HG02623 (cell line): ENCODE results near the gene GPRIN3.
A peak's percentile ranks its signal among the peaks of the same experiment; 100 is the strongest.
"Not testable (repeated sequence)": the region's sequence is repeated elsewhere in the genome, so short reads cannot be mapped to it uniquely, and the experiment has no call there.

ENCODE experiments used
- ATAC-seq: cut with Tn5 transposase; IDR thresholded peaks from one replicate; pipeline ENCODE4 v1.9.1; 2021; ENCODE audit warnings: moderate library complexity; ENCODE audit not compliant: unreplicated experiment

The GPRIN3 gene

DNA sequence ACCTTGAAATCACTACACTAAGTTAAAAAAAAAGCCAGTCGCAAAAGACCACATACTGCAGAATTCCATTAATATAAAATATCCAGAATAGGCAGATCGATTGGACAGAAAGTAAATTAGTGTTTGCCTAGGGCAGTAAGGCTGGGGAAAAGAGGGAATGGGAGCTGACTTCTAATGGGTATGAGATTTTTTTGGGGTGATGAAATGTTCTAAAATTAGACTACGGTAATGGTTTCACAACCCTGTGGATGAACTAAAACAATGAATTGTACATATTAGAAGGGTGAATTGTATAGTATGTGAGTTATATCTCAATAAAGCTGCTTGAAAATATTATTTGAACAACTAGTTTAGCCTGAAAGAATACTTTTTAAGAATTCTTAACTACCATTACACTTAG is 6.7 kb upstream of the GPRIN3 start:
- ATAC-seq: no peak

DNA sequence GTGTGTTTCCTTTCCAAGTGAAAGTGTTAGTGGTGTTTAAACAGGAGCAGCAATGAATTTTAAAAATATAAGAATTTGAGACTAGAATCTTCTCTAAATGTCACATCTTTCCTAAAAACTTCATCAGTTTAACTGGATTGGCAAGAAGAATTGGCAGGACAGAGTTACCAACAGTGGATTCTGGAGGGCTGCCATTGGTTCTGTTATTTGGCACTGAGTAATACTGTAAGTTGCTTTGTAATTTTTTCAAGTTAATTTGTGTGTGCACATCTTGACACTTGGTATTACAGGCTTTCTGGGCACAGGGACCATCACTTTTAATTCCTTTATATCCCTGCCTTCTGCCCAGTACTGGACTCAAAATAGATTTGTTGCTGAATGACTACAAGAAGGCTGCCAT is 4.5 kb upstream of the GPRIN3 start:
- ATAC-seq: no peak

DNA sequence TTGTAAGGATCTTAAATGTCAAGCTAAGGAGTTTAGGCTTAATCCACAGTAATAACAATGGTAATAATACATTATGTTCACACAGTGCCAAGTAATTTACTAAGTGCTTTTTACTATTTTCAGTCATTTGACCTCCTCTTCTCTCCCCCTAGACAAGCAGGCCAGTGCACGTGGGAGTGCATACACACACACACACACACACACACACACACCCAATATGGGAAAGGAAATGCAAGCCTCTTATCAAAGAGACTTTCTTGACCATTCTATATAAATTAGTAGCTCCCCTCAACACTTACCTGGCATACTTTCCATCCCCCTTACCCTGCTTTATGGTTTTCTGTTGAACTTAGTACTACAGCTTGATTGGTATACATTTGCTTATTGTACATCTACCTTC is 3.8 kb upstream of the GPRIN3 start:
- ATAC-seq: no peak

DNA sequence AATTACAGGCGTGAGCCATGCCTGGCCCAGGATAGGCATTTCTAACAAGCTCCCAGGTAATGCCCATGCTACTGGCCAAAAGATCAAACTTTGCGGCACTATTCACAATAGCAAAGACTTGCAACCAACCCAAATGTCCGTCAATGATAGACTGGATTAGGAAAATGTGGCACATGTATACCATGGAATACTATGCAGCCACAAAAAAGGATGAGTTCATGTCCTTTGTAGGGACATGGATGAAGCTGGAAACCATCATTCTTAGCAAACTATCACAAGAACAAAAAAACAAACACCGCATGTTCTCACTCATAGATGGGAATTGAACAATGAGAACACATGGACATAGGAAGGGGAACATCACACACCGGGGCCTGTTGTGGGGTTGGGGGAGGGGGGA is 1.6 kb upstream of the GPRIN3 start:
- not testable (repeated sequence) for ATAC-seq

GRCh38 chr4:89308161-89308500 is 531 bp upstream of the GPRIN3 start:
- peak; percentile 8 for ATAC-seq

- no peak for ATAC-seq
Observed at GRCh38 chr4:89307178-89307445, 488 bp downstream of the GPRIN3 start.

DNA sequence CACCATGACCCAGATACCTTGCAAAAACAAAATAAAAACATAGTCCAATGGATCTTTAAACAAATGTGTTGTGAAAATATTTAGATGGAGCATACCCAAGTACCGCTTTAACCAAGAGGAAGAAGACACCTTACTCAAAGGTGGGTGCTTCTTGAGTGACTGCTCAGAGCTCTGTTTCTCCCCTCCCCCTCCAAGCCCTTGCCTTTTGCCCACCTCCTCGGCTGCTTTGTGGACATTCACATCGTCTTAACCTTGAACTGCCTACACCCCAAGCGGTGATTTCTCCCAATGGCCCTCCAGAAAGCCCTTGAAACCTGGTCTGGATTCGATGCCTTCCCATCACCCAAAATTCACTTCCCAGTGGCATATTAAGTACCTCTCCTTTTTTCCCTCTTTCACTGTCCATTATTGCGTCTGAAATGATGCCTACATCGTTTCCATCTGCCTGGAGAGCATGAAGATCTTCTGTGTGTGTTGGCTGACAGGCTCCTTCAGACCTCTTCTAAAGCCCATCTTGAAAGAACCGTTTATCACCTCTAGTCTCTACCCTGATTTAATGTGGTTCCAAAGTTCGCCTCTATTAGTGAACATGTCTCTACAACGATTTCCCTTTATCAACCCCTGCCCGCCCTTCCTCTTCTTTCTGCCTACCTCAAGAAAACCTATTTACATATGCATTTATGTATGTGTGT is 968 bp downstream of the GPRIN3 start:
- no peak for ATAC-seq

- no peak for ATAC-seq
Observed at GRCh38 chr4:89305712-89306437, 1.7 kb downstream of the GPRIN3 start.

GRCh38 chr4:89305028-89305427 is 2.6 kb downstream of the GPRIN3 start:
- ATAC-seq: no peak

DNA sequence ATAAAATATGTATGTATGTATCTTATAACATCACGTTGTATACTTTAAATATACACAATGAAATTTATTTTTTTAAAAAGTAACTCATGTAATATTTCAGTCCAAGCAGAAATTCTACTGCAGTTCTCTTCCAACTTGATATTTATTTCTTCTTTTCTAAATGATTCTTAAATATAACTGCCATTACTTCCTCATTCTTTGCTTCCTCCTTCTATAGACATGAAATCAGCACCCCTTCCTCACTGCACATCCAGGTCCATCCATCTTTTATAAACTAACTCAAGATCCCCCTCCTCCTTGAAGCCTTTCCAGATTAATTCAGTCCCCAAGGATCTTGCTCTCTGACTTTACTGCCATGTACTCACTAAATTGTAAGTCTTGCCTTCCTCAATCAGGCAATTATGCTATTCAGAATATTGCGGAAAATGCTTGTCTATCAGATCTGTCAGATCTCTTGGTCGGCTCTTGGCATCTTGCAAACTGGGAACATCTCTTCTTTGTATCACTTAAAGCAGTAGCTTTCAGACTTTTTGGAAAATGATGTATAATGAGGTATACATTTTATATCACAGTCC is 3.7 kb downstream of the GPRIN3 start:
- ATAC-seq: no peak

GRCh38 chr4:89303177-89303576 is 4.4 kb downstream of the GPRIN3 start:
- ATAC-seq: no peak

- no peak for ATAC-seq
Observed at GRCh38 chr4:89301902-89302301, 5.7 kb downstream of the GPRIN3 start.

GRCh38 chr4:89301003-89301402 is 6.6 kb downstream of the GPRIN3 start:
- ATAC-seq: no peak

DNA sequence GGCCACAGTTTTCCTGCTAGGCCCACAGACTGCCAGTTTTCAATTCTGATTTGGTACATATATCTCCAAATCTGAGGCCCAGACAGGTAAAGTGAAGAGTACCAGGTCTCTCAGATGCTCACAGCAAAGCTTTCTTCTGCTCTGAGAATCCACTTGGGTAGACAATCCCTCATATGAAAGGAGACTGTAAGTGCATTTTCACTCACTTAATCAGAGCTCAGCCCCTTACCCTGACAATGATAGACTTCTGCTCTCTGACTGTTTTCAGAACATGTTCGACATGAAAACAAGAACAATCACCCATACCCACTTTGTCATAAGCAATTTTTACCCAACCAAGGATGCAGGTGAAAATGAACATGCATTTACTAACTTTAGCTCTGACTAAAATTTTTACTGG is 7.1 kb downstream of the GPRIN3 start:
- no peak for ATAC-seq

DNA sequence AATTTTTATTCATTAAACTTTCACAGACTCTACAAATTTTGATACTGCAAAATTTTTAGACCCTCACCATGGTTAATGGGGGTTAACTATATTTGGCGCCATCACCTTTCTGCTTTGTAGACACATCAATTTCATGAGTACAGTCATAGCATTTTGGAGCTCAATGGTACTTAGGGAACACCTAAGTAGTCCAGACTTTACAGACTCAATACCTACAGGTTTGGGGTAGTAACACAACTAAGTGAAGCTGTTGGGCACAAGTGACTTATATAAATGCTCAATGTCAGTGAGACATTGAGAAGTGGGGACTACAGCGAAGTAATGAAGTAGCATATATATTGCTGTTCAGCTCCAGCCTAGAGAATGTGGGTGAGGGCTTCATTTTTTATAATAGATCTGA is 7.5 kb downstream of the GPRIN3 start:
- no peak for ATAC-seq

DNA sequence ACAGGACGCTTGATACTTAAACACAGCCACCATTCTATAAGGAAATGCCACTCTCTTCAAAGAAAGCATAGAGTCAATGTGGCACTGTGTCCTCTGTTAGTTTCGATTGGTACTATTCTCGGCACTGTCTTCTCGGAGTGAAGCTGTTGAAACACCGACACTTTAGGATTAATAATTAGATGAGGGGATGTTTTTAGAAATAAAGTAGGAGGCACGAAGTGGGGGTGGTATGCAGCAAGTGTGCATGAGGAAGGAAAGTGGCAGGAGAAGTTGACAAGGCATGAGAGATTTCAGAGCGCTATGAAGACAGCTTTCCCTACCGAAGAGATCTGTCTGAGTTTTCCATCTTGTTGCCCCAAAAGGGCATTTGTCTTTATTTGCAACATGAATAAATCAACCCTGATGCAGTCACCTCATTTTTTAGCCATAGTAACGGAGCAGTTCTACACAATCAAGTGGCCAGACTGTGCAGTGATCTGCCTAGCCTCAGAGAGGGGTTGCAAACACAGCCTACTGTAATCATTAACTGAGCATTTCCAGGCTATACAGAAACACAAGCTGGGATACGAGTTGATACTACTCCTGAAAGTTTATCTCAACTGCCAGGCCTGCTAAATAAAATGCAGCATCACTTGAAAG is 8.3 kb downstream of the GPRIN3 start:
- no peak for ATAC-seq

- no peak for ATAC-seq
Observed at GRCh38 chr4:89298788-89299152, 8.8 kb downstream of the GPRIN3 start.

GRCh38 chr4:89298155-89298554 is 9.4 kb downstream of the GPRIN3 start:
- ATAC-seq: peak; percentile 57

- ATAC-seq: no peak
Observed at GRCh38 chr4:89296896-89297295, 10.7 kb downstream of the GPRIN3 start.

DNA sequence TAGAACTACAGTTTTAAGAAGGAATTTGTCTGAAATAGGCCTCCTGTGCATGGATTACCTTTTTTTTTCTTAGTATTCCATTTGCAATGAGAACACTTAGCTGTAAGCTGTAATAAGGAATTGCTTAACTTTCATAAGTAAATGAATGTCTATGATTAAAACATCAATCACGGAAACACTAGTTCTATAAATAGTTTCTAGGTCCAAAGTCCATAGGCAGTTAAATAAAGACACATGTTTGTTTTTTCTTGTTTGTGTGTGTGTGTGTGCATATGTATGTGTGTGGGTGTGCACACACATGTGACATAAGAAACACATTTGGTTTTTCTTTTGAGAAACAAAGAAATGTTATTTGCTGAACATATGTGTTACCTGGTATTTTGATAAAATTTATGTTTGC is 11.2 kb downstream of the GPRIN3 start:
- no peak for ATAC-seq

GRCh38 chr4:89295415-89295927 is 12.1 kb downstream of the GPRIN3 start:
- no peak for ATAC-seq
